HG03571 (cell line): ENCODE data around the gene SUMO1.
"Not testable (repeated sequence)": the region's sequence is repeated elsewhere in the genome, so short reads cannot be mapped to it uniquely, and the experiment has no call there.

Experiments
- ATAC-seq: cut with Tn5 transposase; IDR thresholded peaks from one replicate; pipeline ENCODE4 v1.9.1; 2021; ENCODE audit not compliant: unreplicated experiment

SUMO1 gene

GRCh38 chr2:202238234-202239197 is at the start of gene SUMO1:
TSS of gene SUMO1 (minus strand) at chr2:202238597. CDS start at chr2:202238451, 146 bp downstream.
- ATAC-seq: peak; percentile 94

GRCh38 chr2:202286595-202286994 is 48.2 kb upstream of the SUMO1 start:
- no peak for ATAC-seq

- no peak for ATAC-seq
These were observed 40.5 kb upstream of the SUMO1 start for GRCh38 chr2:202278944-202279343.

- no peak for ATAC-seq
These were observed 39.8 kb upstream of the SUMO1 start for GRCh38 chr2:202278036-202278760.

- not testable (repeated sequence) for ATAC-seq
These were observed 37.8 kb upstream of the SUMO1 start for GRCh38 chr2:202276078-202276720.

- no peak for ATAC-seq
These were observed 32.1 kb upstream of the SUMO1 start for GRCh38 chr2:202270487-202270886.

- ATAC-seq: no peak
These were observed 31.2 kb upstream of the SUMO1 start for GRCh38 chr2:202269585-202269984.

GRCh38 chr2:202267495-202267894 is 29.1 kb upstream of the SUMO1 start:
- no peak for ATAC-seq

GRCh38 chr2:202265467-202266277 is 27.3 kb upstream of the SUMO1 start, which contains the start of gene NOP58:
TSS of gene NOP58 (plus strand) at chr2:202265763. CDS start at chr2:202265942, 179 bp downstream.
- ATAC-seq: peak; percentile 86

GRCh38 chr2:202261531-202261930 is 23.1 kb upstream of the SUMO1 start:
- ATAC-seq: no peak

- no peak for ATAC-seq
These were observed 13.1 kb upstream of the SUMO1 start for GRCh38 chr2:202251494-202251893.

GRCh38 chr2:202249521-202250253 is 11.3 kb upstream of the SUMO1 start:
- no peak for ATAC-seq

GRCh38 chr2:202247710-202248109 is 9.3 kb upstream of the SUMO1 start:
- ATAC-seq: not testable (repeated sequence)

- ATAC-seq: peak; percentile 31
These were observed 587 bp downstream of the SUMO1 start for GRCh38 chr2:202237787-202238233.

- no peak for ATAC-seq
These were observed 16.5 kb downstream of the SUMO1 start for GRCh38 chr2:202221873-202222272.

GRCh38 chr2:202215179-202215578 is 23.2 kb downstream of the SUMO1 start:
- no peak for ATAC-seq

- ATAC-seq: no peak
These were observed 29.9 kb downstream of the SUMO1 start for GRCh38 chr2:202208526-202208925.

- no peak for ATAC-seq
These were observed 33.5 kb downstream of the SUMO1 start for GRCh38 chr2:202204855-202205254.

GRCh38 chr2:202203348-202203747 is 35.0 kb downstream of the SUMO1 start:
- ATAC-seq: no peak
